Choroid plexus epithelial cell (primary cell): Measurements from ENCODE around the gene UBA1.

Experiments used
- DNase-seq: peaks from one replicate; pipeline ENCODE4 v3.0.0-alpha.2; 2010; ENCODE audit warnings: low read depth
- H3K4me3 ChIP-seq: 2 replicates; pipeline ENCODE4 v1.5.1; 2011; ENCODE audit warnings: low read depth, mild to moderate bottlenecking, control low read depth, low read length, moderate library complexity
- TF ChIP-seq, protein P1 (sequence below): conservative IDR thresholded peaks from 2 replicates; pipeline ENCODE4 v1.5.1; 2011; ENCODE audit warnings: low read depth, mild to moderate bottlenecking, control low read depth, inconsistent platforms, low read length, moderate library complexity

Gene UBA1

DNA sequence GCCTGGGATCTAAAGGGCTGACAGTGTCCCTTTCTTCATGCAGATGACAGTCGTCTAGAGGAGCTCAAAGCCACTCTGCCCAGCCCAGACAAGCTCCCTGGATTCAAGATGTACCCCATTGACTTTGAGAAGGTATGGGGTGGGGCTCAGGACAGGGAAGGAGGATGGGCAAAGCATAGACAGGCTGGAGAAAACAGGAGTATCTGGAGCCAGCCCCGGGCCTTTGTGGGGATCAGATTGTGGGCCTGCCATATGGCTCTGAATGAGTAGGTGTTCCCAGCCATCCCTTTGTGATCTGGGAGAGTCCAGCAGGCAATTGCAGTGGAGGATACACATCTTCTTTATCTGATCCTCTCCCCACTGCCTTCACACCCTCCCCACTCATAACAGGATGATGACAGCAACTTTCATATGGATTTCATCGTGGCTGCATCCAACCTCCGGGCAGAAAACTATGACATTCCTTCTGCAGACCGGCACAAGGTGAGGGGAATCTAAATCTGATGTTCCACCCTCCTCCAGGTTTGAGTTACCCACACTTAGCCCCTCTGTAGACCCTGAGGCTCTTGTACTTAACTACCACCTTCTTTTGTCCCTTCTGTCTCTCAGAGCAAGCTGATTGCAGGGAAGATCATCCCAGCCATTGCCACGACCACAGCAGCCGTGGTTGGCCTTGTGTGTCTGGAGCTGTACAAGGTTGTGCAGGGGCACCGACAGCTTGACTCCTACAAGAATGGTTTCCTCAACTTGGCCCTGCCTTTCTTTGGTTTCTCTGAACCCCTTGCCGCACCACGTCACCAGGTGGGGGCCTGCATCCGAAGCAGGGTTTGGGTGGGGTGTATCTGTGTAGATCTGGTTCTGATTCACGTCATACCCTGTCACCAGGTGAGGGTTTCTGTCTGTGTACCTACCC, 19.0 kb downstream of the UBA1 start:
- TF ChIP-seq, protein P1, sequence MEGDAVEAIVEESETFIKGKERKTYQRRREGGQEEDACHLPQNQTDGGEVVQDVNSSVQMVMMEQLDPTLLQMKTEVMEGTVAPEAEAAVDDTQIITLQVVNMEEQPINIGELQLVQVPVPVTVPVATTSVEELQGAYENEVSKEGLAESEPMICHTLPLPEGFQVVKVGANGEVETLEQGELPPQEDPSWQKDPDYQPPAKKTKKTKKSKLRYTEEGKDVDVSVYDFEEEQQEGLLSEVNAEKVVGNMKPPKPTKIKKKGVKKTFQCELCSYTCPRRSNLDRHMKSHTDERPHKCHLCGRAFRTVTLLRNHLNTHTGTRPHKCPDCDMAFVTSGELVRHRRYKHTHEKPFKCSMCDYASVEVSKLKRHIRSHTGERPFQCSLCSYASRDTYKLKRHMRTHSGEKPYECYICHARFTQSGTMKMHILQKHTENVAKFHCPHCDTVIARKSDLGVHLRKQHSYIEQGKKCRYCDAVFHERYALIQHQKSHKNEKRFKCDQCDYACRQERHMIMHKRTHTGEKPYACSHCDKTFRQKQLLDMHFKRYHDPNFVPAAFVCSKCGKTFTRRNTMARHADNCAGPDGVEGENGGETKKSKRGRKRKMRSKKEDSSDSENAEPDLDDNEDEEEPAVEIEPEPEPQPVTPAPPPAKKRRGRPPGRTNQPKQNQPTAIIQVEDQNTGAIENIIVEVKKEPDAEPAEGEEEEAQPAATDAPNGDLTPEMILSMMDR, result no peak
- H3K4me3 ChIP-seq, result no peak overlapping the region
- no peak for DNase-seq

DNA sequence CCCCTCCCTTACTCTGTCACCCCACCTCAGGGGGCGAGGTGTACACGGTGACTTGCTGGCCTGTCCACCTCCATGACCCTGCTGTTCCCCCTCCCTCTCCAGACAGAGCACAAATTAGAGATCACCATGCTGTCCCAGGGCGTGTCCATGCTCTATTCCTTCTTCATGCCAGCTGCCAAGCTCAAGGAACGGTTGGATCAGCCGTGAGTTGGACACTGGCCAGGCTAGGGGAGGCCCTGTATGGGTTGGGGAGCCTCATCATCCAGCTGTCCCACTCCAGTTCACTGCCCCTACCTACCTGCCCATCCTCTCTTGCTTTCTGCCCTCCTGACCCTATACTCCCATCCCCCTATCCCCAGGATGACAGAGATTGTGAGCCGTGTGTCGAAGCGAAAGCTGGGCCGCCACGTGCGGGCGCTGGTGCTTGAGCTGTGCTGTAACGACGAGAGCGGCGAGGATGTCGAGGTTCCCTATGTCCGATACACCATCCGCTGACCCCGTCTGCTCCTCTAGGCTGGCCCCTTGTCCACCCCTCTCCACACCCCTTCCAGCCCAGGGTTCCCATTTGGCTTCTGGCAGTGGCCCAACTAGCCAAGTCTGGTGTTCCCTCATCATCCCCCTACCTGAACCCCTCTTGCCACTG, 20.9 kb downstream of the UBA1 start:
- TF ChIP-seq, protein P1, result no peak
- DNase-seq, result no peak
- no peak overlapping the region for H3K4me3 ChIP-seq

DNA sequence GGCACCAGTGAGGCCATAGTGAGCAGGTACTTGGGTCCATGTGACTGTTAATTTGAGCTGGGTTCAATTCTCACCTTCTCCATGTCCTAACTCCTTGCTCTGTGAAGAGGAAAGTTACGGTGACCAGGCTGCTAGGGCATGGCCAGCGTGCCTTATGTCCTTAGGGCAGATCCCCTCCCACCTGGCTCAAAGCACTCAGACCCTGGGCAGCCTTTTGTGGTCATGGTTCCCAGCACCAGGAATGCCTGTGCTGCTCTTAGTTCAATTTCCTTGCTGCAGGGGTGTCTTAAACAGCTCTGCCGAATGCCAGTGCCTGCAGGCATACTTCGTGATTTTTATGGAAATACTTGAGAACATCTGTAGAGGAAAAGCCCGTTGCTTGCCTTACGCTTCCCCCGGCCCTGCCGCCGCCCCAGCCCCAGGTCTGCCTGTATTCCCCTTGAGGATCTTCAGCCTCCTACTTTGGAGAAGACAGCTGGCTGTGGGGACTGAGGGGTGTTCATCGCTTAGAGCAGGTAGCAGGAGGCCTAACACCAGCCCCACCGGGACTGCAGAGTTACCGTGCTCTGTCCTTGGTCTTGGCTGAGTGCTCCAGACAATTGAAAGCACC, 21.8 kb downstream of the UBA1 start:
- no peak for DNase-seq
- H3K4me3 ChIP-seq, result no peak overlapping the region
- TF ChIP-seq, protein P1, result no peak

DNA sequence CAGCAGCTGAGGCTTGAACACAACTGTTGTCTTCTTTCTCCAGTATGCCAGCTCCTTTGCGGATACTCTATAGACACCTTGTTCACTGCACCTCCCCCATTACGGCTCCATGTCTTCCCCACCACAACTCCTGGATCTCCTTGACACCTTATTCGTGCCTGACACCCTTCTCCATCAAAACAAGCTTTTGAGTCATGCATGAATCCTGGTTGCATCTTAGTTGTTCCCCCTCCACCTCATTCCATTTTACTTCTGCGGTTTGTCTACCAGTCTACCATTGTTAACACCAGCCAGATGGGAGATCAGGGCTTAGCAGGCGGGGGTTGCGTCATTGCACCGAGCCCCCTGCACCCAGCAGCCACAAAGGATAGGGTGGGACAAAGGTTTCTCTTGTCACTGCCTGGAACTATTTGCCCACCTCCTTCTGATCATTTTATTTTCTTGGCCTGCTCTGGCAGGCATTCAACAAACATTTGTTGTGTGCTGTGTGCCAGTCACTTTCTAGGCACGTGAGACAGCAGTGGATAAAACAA, 22.8 kb downstream of the UBA1 start:
- TF ChIP-seq, protein P1, result no peak
- H3K4me3 ChIP-seq, result no peak overlapping the region
- DNase-seq, result no peak

DNA sequence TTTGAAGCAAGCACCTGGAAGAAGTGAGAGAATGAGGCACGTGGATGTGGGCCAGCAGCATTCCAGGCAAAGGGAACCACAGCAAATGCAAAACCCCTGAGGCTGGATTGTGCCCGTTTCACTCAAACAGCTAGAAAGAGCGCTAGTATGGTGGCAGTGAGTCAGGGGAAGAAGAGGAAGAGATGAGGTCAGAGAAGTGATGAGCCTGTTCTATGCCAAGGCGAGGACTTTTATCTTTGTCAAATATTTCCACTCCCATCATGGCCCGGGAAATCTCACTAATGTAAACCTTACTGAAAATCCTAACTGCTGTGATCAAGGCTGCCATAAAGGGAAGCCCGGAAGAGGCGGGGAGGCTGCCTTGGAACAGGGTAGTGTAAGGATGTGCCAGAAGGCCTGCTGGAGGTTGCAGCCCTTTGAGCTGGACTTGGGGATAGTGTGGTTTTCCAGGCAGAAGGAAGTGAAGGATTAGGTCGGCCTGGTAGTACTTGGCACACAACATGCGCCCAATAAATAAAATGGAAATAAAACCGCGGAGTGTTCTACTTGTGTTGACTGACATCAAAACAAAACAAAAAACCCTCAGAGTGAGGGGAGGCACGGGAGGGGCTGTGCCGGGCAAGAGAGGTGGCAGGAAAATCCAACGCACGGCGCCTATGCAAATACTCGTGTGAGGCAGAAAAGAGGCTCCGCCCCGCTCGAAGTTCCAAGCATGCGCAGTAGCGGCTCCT, 23.7 kb downstream of the UBA1 start:
- H3K4me3 ChIP-seq, result peak overlapping the region; percentile 22
- TF ChIP-seq, protein P1, result no peak
- peak; percentile 44 for DNase-seq

DNA sequence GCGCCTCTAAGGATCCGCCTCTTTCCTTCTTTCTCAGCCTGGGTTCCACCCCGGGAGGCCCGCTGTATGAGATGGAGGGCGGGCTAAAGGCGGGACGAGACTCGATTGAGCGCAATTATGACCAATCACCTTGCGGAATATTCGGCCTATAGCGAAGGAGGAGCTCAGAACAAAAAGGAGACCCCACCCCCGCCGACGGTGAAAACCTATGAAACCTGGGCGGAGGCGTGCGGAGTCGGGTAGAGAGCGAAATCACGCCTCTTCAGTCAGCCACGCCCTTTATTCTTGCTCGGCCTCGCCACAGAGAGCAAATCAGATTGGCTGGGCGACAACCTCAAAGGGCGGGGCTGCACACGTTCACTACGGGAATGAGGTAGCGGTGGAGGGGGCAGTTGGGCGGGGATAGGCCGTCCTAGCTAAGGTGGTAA, 24.2 kb downstream of the UBA1 start:
- TF ChIP-seq, protein P1, result no peak
- H3K4me3 ChIP-seq, result peak overlapping the region; percentile 69
- DNase-seq, result peak; percentile 99
